ENCODE measurements around the gene ADAM15.

The ADAM15 gene

GRCh38 chr1:155044812-155045657 lies 6.1 kb upstream of the ADAM15 start:
- Histone ChIP-seq H3K14ac (ENCODE audit: low read length in 2 of 2) (peak overlapping the region in 1 of 2 experiments; percentile 73), H3K4me1 (ENCODE audit: control insufficient read depth, insufficient read depth, low read depth, low read length) (peaks cover 18% of the 10 kb centered on the region), H4K8ac (ENCODE audit: low read length) (peak overlapping the region; percentile 45), H3K4ac (ENCODE audit: low read depth in 1 of 2, low read length in 2 of 2) (peak overlapping the region in 1 of 2 experiments; percentile 24), H3K9ac (ENCODE audit: low read length) (peak overlapping the region; percentile 26), H2BK12ac (ENCODE audit: low read length in 2 of 2) (peak overlapping the region in 1 of 2 experiments; percentile 59), H3K27me3 (ENCODE audit: control insufficient read depth in 1 of 2, insufficient read depth in 1 of 2, low read length in 2 of 2) (peaks cover 0 to 10% of the 10 kb centered on the region in 2 experiments), H3K36me3 (ENCODE audit: control insufficient read depth in 1 of 2, insufficient read depth in 2 of 2, low read depth in 1 of 2, low read length in 2 of 2) (no peaks in the 10 kb centered on the region), H4K91ac (ENCODE audit: low read length) (no peak overlapping the region), H2AK5ac (ENCODE audit: low read length, severe bottlenecking) (no peak overlapping the region), H2BK5ac (ENCODE audit: low read depth, low read length, poor library complexity, severe bottlenecking) (no peak overlapping the region), H3K4me2 (ENCODE audit: low read length, poor library complexity, severe bottlenecking) (no peak overlapping the region), H3K79me1 (replicated peaks; ENCODE audit: low read length, poor library complexity, severe bottlenecking) (no peaks in the 10 kb centered on the region), H3K23ac (ENCODE audit: low read length in 2 of 2) (no peak overlapping the region), H2BK120ac (ENCODE audit: low read depth, low read length) (no peak overlapping the region), H3K18ac (ENCODE audit: low read depth in 1 of 2, low read length in 2 of 2) (peak overlapping the region in 1 of 2 experiments; percentile 34), H2AFZ (ENCODE audit: low read depth, low read length) (peak overlapping the region; percentile 46), H3K4me3 (ENCODE audit: insufficient read depth in 1 of 2, low read depth in 1 of 2, low read length in 2 of 2) (no peak overlapping the region), H3K27ac (ENCODE audit: low read length, poor library complexity, severe bottlenecking) (no peak overlapping the region), H2BK15ac (ENCODE audit: low read depth, poor library complexity, severe bottlenecking) (no peak overlapping the region), H3K9me3 (ENCODE audit: control insufficient read depth, low read length) (no peaks in the 10 kb centered on the region)
- DNase-seq = peak; percentile 86
- 51% methylated on average over 7 of the region's 7 CpGs for WGBS

DNA sequence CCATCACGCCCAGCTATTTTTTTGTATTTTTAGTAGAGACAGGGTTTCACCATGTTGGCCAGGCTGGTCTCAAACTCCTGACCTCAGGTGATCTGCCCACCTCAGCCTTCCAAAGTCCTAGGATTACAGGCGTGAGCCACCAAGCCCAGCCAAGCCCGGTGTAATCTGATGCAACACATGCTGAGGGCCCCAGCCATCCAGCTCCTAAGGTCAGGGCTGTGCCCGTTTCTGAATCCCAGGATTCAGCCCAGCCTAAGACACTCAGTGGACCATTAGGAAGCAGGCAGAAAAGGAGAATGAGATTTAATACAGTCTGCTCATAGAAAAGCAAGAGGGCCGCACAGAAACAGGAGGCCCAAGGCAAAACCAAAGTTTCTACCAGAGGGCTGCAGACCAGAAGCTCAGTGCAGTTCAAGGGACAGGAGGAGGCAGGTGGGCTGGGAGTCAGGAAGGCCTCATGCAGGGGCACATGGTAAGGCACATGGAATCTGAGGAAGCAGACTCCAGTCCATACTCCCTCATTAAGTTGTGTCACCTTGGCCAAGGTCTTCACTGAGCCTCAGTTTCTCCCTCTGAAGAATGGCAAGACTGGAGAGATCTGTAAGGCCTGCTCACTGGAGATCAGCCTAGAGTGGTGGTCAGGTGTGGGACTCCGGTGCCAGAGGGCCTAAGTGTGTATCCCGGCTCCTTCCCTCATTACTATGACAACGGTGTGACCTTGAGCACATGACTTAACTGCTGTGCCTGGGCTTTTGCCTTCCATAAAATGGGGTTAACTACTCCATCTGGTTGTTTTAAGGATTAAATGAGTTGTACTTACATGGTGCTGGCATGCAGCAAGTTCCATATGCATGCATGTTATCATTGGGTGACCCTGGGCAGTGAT lies 2.4 kb upstream of the ADAM15 start:
- Histone ChIP-seq H3K18ac (ENCODE audit: low read depth in 1 of 2, low read length in 2 of 2) (no peak overlapping the region), H4K8ac (ENCODE audit: low read length) (no peak overlapping the region), H3K14ac (ENCODE audit: low read length in 2 of 2) (no peak overlapping the region), H2BK120ac (ENCODE audit: low read depth, low read length) (no peak overlapping the region), H3K4me2 (ENCODE audit: low read length, poor library complexity, severe bottlenecking) (no peak overlapping the region), H2AK5ac (ENCODE audit: low read length, severe bottlenecking) (no peak overlapping the region), H3K27me3 (ENCODE audit: control insufficient read depth in 1 of 2, insufficient read depth in 1 of 2, low read length in 2 of 2) (no peaks in the 10 kb centered on the region), H2BK5ac (ENCODE audit: low read depth, low read length, poor library complexity, severe bottlenecking) (no peak overlapping the region), H3K4me3 (ENCODE audit: insufficient read depth in 1 of 2, low read depth in 1 of 2, low read length in 2 of 2) (no peak overlapping the region), H3K36me3 (ENCODE audit: control insufficient read depth in 1 of 2, insufficient read depth in 2 of 2, low read depth in 1 of 2, low read length in 2 of 2) (peaks cover 0 to 1% of the 10 kb centered on the region in 2 experiments), H2AFZ (ENCODE audit: low read depth, low read length) (no peak overlapping the region), H3K4ac (ENCODE audit: low read depth in 1 of 2, low read length in 2 of 2) (no peak overlapping the region), H3K27ac (ENCODE audit: low read length, poor library complexity, severe bottlenecking) (no peak overlapping the region), H3K9me3 (ENCODE audit: control insufficient read depth, low read length) (no peaks in the 10 kb centered on the region), H3K4me1 (ENCODE audit: control insufficient read depth, insufficient read depth, low read depth, low read length) (peaks cover 30% of the 10 kb centered on the region), H3K9ac (ENCODE audit: low read length) (peak overlapping the region; percentile 5), H3K23ac (ENCODE audit: low read length in 2 of 2) (no peak overlapping the region), H4K91ac (ENCODE audit: low read length) (no peak overlapping the region), H2BK15ac (ENCODE audit: low read depth, poor library complexity, severe bottlenecking) (no peak overlapping the region), H3K79me1 (replicated peaks; ENCODE audit: low read length, poor library complexity, severe bottlenecking) (peaks cover 3% of the 10 kb centered on the region), H2BK12ac (ENCODE audit: low read length in 2 of 2) (no peak overlapping the region)
- WGBS = 92% methylated on average over 8 of the region's 8 CpGs
- no peak for DNase-seq

- H3K18ac ChIP-seq (ENCODE audit: low read depth in 1 of 2, low read length in 2 of 2) = peak overlapping the region in 1 of 2 experiments; percentile 98
- H3K4ac ChIP-seq (ENCODE audit: low read depth in 1 of 2, low read length in 2 of 2) = no peak overlapping the region
- no peak overlapping the region for H2BK120ac ChIP-seq (ENCODE audit: low read depth, low read length)
- H2BK15ac ChIP-seq (ENCODE audit: low read depth, poor library complexity, severe bottlenecking) = no peak overlapping the region
- H3K4me2 ChIP-seq (ENCODE audit: low read length, poor library complexity, severe bottlenecking) = peak overlapping the region; percentile 96
- peak overlapping the region in 1 of 2 experiments; percentile 91 for H3K4me3 ChIP-seq (ENCODE audit: insufficient read depth in 1 of 2, low read depth in 1 of 2, low read length in 2 of 2)
- no peak overlapping the region for H3K23ac ChIP-seq (ENCODE audit: low read length in 2 of 2)
- H3K9me3 ChIP-seq (ENCODE audit: control insufficient read depth, low read length) = no peaks in the 10 kb centered on the region
- H3K27me3 ChIP-seq (ENCODE audit: control insufficient read depth in 1 of 2, insufficient read depth in 1 of 2, low read length in 2 of 2) = no peaks in the 10 kb centered on the region
- H2BK5ac ChIP-seq (ENCODE audit: low read depth, low read length, poor library complexity, severe bottlenecking) = no peak overlapping the region
- peak overlapping the region; percentile 59 for H4K8ac ChIP-seq (ENCODE audit: low read length)
- H3K9ac ChIP-seq (ENCODE audit: low read length) = peak overlapping the region; percentile 87
- H2AK5ac ChIP-seq (ENCODE audit: low read length, severe bottlenecking) = no peak overlapping the region
- H2AFZ ChIP-seq (ENCODE audit: low read depth, low read length) = peak overlapping the region; percentile 99
- no peak overlapping the region for H2BK12ac ChIP-seq (ENCODE audit: low read length in 2 of 2)
- H3K4me1 ChIP-seq (ENCODE audit: control insufficient read depth, insufficient read depth, low read depth, low read length) = peaks cover 25% of the 10 kb centered on the region
- 14% methylated on average over 8 of the region's 10 CpGs for WGBS
- DNase-seq = peak; percentile 61
- H3K27ac ChIP-seq (ENCODE audit: low read length, poor library complexity, severe bottlenecking) = peak overlapping the region; percentile 25
- no peak overlapping the region for H3K14ac ChIP-seq (ENCODE audit: low read length in 2 of 2)
- peaks cover 11% of the 10 kb centered on the region in 2 experiments for H3K36me3 ChIP-seq (ENCODE audit: control insufficient read depth in 1 of 2, insufficient read depth in 2 of 2, low read depth in 1 of 2, low read length in 2 of 2)
- H4K91ac ChIP-seq (ENCODE audit: low read length) = no peak overlapping the region
- peaks cover 11% of the 10 kb centered on the region for H3K79me1 ChIP-seq (replicated peaks; ENCODE audit: low read length, poor library complexity, severe bottlenecking)
These were observed 1.2 kb upstream of the ADAM15 start for GRCh38 chr1:155049651-155050559.
